ENCODE results near the gene DCST1. TPM values are rescaled to one million over a fixed set of nuclear protein-coding genes. Genes with fewer than 3 reads are reported as not detected.
A peak's percentile ranks its signal among the peaks of the same experiment; 100 is the strongest.
"Not testable (repeated sequence)": the region's sequence is repeated elsewhere in the genome, so short reads cannot be mapped to it uniquely, and the experiment has no call there.

Gene DCST1, protein sequence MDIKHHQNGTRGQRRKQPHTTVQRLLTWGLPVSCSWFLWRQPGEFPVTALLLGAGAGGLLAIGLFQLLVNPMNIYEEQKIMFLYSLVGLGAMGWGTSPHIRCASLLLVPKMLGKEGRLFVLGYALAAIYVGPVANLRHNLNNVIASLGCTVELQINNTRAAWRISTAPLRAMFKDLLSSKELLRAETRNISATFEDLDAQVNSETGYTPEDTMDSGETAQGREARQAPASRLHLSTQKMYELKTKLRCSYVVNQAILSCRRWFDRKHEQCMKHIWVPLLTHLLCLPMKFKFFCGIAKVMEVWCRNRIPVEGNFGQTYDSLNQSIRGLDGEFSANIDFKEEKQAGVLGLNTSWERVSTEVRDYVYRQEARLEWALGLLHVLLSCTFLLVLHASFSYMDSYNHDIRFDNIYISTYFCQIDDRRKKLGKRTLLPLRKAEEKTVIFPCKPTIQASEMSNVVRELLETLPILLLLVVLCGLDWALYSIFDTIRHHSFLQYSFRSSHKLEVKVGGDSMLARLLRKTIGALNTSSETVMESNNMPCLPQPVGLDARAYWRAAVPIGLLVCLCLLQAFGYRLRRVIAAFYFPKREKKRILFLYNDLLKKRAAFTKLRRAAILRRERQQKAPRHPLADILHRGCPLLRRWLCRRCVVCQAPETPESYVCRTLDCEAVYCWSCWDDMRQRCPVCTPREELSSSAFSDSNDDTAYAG
- total RNA-seq (2014; rRNA removed; shearing (Covaris generic)) (not detected in 2 replicates), polyA plus RNA-seq (2016; fragmentation: Nextera tagmentation; extraction: Ambion mirVana) (not detected in 2 replicates)

DNA sequence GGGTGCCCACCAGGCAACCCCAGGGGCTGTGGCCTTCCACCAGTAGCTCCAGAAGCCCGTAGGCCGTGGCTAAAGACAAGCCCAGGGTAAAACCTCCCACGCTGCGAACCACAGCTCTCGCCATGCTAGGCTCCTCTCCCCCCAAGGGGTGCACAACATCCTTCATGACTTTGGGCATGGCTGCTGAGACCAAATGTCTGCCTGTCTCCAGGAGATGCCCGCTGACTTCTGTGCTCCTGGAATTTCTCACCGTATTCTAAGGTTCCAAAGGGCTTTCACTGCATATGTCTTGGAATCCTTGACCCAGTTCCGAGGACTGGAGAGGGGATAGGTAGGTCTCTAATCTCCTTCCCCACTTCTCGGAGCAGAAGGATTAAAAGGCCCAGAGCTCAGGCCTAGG, at the start of gene DCST1, which contains the start of gene DCST2:
DCST1 (plus strand) TSS at position 301 of the 400 bp plus-strand sequence. CDS start 213 bp downstream, outside the sequence.
DCST2 (minus strand) TSS at position 258 of the 400 bp plus-strand sequence; CDS start at position 178, 80 bp downstream.
- H3K4me1 ChIP-seq (ENCODE audit: insufficient read depth): peaks cover 3% of the 10 kb centered on the region; the same call in 1 of the 2 replicates
- no peaks in the 10 kb centered on the region for H3K9me3 ChIP-seq (ENCODE audit: low read depth)
- no peaks in the 10 kb centered on the region for H3K9me2 ChIP-seq (ENCODE audit: insufficient read depth)
- no peak within 1 kb of the TSS for H3K4me2 ChIP-seq (ENCODE audit: unreplicated experiment)
- no peaks in the 10 kb centered on the region for H4K20me1 ChIP-seq (ENCODE audit: insufficient read depth)
- H3K27me3 ChIP-seq (replicated peaks; ENCODE audit: insufficient read depth): no peaks in the 10 kb centered on the region
- in situ Hi-C loops (cut with MboI): no loop called here
- no peak for DNase-seq
- no peaks in the 10 kb centered on the region for H3F3A ChIP-seq (ENCODE audit: insufficient read depth)
- no peak within 1 kb of the TSS for H3K27ac ChIP-seq
- TF ChIP-seq EZH2phosphoT487 (IDR thresholded peaks at IDR 0.05; ENCODE audit: insufficient read depth, low read depth) (no peak), EZH2 (IDR thresholded peaks at IDR 0.05; ENCODE audit: insufficient read depth, poor library complexity, severe bottlenecking) (no peak)
- H3K4me3 ChIP-seq: no peak within 1 kb of the TSS
- H3K36me3 ChIP-seq (ENCODE audit: low read depth): no peaks in the 10 kb centered on the region
- no peak within 1 kb of the TSS for H2AFZ ChIP-seq
- no peak within 1 kb of the TSS for H3K9ac ChIP-seq
- no peaks in the 10 kb centered on the region for H3K79me2 ChIP-seq (ENCODE audit: insufficient read depth)
- 80% methylated on average over 9 of the region's 9 CpGs for WGBS, 2 experiments (ENCODE audit: low coverage in 1 of 2, low lambda C conversion rate in 2 of 2, missing lambda C conversion rate in 2 of 2)

DNA sequence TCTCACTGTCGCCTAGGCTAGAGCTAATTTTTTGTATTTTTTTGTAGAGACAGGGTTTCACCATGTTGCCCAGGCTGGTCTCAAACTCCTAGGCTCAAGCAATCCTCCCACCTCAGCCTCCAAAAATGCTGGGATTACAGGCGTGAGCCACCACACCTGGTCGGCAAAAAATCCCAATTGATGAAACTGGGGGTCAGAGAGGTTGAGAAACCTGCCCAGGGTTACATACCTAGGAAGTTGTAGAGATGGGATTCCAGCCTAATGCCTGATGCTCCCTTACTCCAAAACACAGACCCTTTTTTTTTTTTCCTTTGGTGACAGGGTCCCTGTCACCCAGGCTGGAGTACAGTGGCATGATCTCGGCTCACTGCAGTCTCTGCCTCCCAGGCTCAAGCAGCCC, 46.9 kb upstream of the DCST1 start:
- H3F3A ChIP-seq (ENCODE audit: insufficient read depth); H2AFZ ChIP-seq; H3K27me3 ChIP-seq (replicated peaks; ENCODE audit: insufficient read depth); H3K4me2 ChIP-seq (ENCODE audit: unreplicated experiment); DNase-seq; in situ Hi-C loops (cut with MboI); H3K36me3 ChIP-seq (ENCODE audit: low read depth); H3K4me3 ChIP-seq; H3K9me3 ChIP-seq (ENCODE audit: low read depth); H4K20me1 ChIP-seq (ENCODE audit: insufficient read depth); H3K9me2 ChIP-seq (ENCODE audit: insufficient read depth); H3K4me1 ChIP-seq (ENCODE audit: insufficient read depth); H3K27ac ChIP-seq; H3K9ac ChIP-seq: not testable (repeated sequence)
- 89% methylated on average over 4 of the region's 4 CpGs for WGBS, 2 experiments (ENCODE audit: low coverage in 1 of 2, low lambda C conversion rate in 2 of 2, missing lambda C conversion rate in 2 of 2)
- H3K79me2 ChIP-seq (ENCODE audit: insufficient read depth): peaks cover 50% of the 10 kb centered on the region

DNA sequence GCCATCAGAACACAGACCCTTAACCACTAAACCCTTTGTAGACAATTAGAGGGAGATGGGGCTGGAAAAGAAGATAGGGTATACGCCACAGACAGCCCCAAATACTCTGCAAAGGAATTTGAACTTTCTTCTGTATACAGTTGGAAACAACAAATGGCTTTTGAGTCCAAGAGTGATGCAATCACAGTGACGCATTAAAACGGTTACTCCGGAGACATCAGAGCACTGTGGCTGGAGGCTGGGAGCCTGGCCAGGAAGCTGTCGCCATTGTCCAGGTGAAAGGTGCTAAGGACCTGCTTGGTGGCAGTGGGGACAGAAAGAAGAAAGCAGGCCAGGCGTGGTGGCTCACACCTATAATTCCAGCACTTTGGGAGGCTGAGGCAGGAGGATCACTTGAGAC, 46.3 kb upstream of the DCST1 start:
- no peaks in the 10 kb centered on the region; the same call in 1 of the 2 replicates for H3F3A ChIP-seq (ENCODE audit: insufficient read depth)
- TF ChIP-seq EZH2 (IDR thresholded peaks at IDR 0.05; ENCODE audit: insufficient read depth, poor library complexity, severe bottlenecking) (no peak), EZH2phosphoT487 (IDR thresholded peaks at IDR 0.05; ENCODE audit: insufficient read depth, low read depth) (no peak)
- H3K4me1 ChIP-seq (ENCODE audit: insufficient read depth): peaks cover 5% of the 10 kb centered on the region
- H3K27ac ChIP-seq: no peak overlapping the region
- H3K9me3 ChIP-seq (ENCODE audit: low read depth): no peaks in the 10 kb centered on the region
- in situ Hi-C loops (cut with MboI): no loop called here
- no peak overlapping the region for H3K4me2 ChIP-seq (ENCODE audit: unreplicated experiment)
- H3K4me3 ChIP-seq: no peak overlapping the region
- peak; percentile 33 for DNase-seq
- no peaks in the 10 kb centered on the region for H3K9me2 ChIP-seq (ENCODE audit: insufficient read depth)
- 0 out of 2 replicates have a peak, but pooled peaks cover 8% of the 10 kb centered on the region for H3K36me3 ChIP-seq (ENCODE audit: low read depth)
- 51 to 52% methylated on average over 6 of the region's 6 CpGs for WGBS, 2 experiments (ENCODE audit: low coverage in 1 of 2, low lambda C conversion rate in 2 of 2, missing lambda C conversion rate in 2 of 2)
- peaks cover 48% of the 10 kb centered on the region for H3K79me2 ChIP-seq (ENCODE audit: insufficient read depth)
- H3K9ac ChIP-seq: no peak overlapping the region
- H2AFZ ChIP-seq: no peak overlapping the region
- H3K27me3 ChIP-seq (replicated peaks; ENCODE audit: insufficient read depth): no peaks in the 10 kb centered on the region
- H4K20me1 ChIP-seq (ENCODE audit: insufficient read depth): no peaks in the 10 kb centered on the region

DNA sequence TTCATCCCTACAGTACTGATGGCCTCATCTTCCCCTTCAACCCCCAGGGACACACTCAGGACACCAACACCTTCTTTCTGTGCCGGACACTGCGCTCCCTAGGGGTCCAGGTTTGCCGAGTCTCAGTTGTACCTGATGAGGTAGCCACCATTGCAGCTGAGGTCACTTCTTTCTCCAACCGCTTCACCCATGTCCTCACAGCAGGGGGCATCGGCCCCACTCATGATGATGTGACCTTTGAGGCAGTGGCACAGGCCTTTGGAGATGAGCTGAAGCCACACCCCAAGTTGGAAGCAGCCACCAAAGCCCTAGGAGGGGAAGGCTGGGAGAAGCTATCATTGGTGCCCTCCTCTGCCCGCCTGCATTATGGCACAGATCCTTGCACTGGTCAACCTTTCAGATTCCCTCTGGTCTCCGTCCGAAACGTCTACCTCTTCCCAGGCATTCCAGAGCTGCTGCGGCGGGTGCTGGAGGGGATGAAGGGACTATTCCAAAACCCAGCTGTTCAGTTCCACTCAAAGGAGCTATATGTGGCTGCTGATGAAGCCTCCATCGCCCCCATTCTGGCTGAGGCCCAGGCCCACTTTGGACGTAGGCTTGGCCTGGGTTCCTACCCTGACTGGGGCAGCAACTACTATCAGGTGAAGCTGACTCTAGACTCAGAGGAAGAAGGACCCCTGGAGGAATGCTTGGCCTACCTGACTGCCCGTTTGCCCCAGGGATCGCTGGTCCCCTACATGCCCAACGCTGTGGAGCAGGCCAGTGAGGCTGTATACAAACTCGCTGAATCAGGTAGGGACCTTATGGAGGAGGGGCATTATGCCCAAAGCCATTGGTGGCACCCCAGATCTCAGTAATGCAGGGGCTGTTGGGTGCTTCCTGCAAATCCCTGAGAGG, 45.3 kb upstream of the DCST1 start:
- peaks cover 5% of the 10 kb centered on the region for H3K4me1 ChIP-seq (ENCODE audit: insufficient read depth)
- H3K4me3 ChIP-seq: no peak overlapping the region
- WGBS, 2 experiments (ENCODE audit: low coverage in 1 of 2, low lambda C conversion rate in 2 of 2, missing lambda C conversion rate in 2 of 2): 89 to 93% methylated on average over 17 of the region's 17 CpGs
- no peak for TF ChIP-seq EZH2 (IDR thresholded peaks at IDR 0.05; ENCODE audit: insufficient read depth, poor library complexity, severe bottlenecking)
- TF ChIP-seq EZH2phosphoT487 (IDR thresholded peaks at IDR 0.05; ENCODE audit: insufficient read depth, low read depth): no peak
- H3K27ac ChIP-seq: no peak overlapping the region
- H3K4me2 ChIP-seq (ENCODE audit: unreplicated experiment): no peak overlapping the region
- in situ Hi-C loops (cut with MboI): no loop called here
- H3K27me3 ChIP-seq (replicated peaks; ENCODE audit: insufficient read depth): no peaks in the 10 kb centered on the region
- 0 out of 2 replicates have a peak, but pooled peaks cover 8% of the 10 kb centered on the region for H3K36me3 ChIP-seq (ENCODE audit: low read depth)
- H3F3A ChIP-seq (ENCODE audit: insufficient read depth): no peaks in the 10 kb centered on the region
- H3K9ac ChIP-seq: no peak overlapping the region
- H2AFZ ChIP-seq: no peak overlapping the region
- H3K9me3 ChIP-seq (ENCODE audit: low read depth): no peaks in the 10 kb centered on the region
- no peaks in the 10 kb centered on the region for H3K9me2 ChIP-seq (ENCODE audit: insufficient read depth)
- no peak for DNase-seq
- H4K20me1 ChIP-seq (ENCODE audit: insufficient read depth): no peaks in the 10 kb centered on the region
- H3K79me2 ChIP-seq (ENCODE audit: insufficient read depth): peaks cover 47% of the 10 kb centered on the region

Measured in GM23248 (cell line).